ENCODE measurements around the gene KCNK16. TPM values are rescaled to one million over a fixed set of nuclear protein-coding genes. Genes with fewer than 3 reads are reported as not detected.
A peak's percentile ranks its signal among the peaks of the same experiment; 100 is the strongest.
"Not testable (repeated sequence)": the region's sequence is repeated elsewhere in the genome, so short reads cannot be mapped to it uniquely, and the experiment has no call there.

The KCNK16 gene
- total RNA-seq, 1 donor from 2014 or later, result not detected

GRCh38 chr6:39309942-39310531 is 12.5 kb downstream of the KCNK16 start:
- peak; percentile 79 for DNase-seq (ENCODE audit: low spot score)

GRCh38 chr6:39307462-39307861 is 15.0 kb downstream of the KCNK16 start:
- no peak for DNase-seq (ENCODE audit: low spot score)

DNA sequence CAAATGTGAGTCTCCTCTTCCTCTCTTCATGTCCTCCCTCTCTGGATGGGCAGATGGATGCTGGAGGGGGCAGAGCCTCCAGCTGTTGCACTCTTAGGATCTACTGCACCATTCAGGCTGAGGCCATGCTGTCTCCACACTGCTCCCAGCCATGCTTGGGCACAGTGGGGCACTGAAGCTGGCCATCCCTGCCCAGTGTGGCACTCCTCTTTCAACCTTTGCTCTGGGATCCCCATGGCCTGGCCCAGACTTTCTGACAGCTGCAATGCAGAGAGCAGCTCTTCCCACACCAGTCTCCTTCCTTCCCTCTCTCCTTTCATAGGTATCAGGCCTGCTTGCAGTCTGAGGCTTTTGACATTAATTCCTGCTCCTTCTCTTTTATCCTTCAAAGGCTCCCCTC is 17.6 kb downstream of the KCNK16 start:
- no peak for DNase-seq (ENCODE audit: low spot score)

GRCh38 chr6:39303425-39304153 is 18.9 kb downstream of the KCNK16 start:
- no peak for DNase-seq (ENCODE audit: low spot score)

DNA sequence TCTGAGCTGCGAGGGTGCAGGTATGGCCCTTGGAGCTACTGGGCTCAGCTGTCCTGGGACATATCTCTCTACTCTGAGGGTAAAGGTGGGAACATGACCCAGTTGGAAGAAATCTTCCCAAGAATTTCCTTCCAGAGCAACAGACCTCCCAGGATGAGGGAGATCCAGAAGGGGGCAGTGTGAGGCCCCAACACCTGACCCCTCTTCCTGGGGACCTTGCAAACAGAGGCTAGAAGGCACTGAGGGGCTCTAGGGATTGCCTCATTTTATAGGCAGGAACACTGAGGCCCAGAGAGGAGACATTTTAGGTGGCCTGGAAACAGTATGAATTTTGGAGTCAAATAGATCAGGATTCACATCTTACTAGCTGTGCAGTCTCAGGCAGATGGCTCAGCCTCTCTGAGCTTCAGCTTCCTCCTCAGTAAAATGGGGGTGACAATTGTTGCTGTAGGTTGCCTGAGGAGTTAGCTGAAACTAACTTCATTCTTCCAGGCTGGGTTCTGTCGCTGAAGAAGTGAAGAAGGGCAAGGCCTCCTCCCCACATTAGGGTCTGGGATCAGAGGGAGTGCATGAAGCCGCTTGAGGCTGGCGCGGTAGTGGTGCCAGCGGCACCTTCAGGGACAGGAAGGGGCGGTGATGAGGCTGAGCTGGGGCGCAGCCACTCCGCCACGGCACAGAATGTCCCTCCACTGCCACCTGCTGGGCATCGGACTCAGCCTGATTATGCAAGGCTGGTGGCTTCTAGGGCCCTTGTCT is 19.7 kb downstream of the KCNK16 start:
- DNase-seq (ENCODE audit: low spot score), result peak; percentile 89

GRCh38 chr6:39302011-39302410 is 20.5 kb downstream of the KCNK16 start:
- no peak for DNase-seq (ENCODE audit: low spot score)

GRCh38 chr6:39301606-39302005 is 20.9 kb downstream of the KCNK16 start:
- DNase-seq (ENCODE audit: low spot score), result no peak

DNA sequence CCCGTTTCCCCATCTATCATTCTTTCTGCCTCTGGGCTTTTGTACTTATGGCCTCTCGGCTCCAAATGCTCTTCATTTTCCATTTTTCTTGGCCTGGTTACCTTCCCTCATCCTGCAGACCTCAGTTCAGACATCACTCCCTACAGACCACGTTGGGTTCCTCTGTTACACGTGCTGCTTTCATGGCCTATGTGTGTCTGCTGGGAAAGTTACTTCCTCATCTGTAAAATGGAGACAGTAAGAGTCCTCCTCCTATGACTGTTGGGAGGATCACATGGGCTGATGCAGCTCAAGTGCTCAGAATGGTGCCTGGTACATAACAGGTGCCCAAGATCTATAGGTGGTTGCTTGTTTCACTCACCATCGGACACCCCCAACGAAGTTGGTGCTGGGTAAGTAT is 21.8 kb downstream of the KCNK16 start:
- no peak for DNase-seq (ENCODE audit: low spot score)

GRCh38 chr6:39298061-39298460 is 24.4 kb downstream of the KCNK16 start:
- DNase-seq (ENCODE audit: low spot score), result no peak

DNA sequence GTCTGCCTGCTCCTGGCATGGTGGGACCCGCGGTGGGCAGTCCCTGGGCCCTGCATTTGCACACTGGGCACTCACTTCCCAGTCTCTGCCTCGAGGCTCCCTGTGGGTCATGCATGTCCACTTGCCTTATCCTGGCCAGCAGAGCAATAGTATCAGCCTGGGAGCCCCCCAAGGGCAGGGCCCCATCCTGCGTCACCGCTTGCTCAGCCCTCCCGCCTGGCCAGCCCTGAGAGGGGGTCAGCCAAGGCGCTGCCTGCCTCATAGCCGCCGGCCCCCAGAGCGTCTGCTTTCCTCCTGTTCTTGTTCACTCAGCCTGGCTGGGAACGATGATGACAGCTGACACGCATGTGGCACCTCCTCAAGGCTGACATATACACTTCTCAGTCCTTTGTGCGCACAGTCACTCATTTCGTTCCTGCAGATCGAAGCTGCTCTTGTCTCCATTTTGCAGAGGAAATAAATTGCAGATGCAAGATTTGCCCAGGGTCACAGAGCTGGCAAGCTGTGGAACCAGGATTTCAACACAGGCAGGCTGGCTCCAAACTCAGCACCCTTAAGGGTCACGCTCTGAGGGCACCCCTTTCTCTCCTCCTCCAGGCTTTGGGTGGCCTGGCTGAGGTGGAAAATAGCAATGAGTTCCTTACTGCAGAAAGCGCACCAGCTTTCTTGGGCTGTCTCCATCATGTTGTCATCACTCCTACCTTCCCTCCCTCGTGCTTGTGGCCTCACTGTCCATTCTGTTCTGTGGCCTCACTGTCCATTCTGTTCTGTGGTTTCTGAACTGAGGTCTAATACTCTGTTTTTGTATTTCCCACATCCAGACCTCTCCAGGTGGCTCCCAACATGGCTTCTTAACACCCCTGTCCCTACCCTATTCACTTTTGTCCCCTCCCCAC is 25.5 kb downstream of the KCNK16 start:
- no peak for DNase-seq (ENCODE audit: low spot score)

DNA sequence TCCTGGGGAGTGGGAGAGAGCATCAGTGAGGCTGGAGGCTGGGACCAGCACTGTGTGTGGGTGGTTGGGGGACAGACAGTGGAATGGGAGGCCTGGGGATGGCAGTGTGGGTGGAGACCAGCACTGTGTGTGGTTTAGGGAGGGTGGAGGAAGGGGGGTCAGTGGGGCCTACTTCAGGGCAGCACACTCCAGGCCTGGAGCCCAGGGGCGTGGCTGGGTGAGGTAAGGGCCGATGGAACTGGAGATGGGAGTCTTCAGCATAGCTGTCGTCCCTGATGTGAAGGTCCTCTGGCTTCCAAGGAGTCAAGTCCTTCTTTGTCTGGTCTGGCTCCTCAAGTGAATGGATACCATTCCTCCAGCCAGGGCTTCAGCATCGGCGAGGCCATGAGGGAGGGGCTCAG is 26.9 kb downstream of the KCNK16 start:
- DNase-seq (ENCODE audit: low spot score), result no peak

DNA sequence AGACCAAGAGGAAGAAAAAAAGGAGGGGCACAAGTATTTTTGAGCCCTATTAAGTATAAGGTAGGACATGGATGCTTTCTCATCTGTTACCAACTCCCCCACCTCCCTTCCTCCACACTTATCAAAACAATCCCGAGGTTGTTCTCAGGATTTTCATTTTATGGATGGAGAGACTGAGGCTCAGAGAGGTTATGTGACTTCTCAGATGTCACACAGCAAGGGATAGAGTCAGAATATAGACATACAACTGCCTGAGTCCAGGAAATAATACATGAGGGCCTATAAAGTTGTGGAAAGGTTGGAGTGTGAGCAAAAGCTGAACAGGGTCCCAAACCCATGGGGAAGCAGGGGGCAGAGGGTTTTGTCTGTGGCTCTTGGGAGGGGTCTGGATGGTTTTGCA is 27.6 kb downstream of the KCNK16 start:
- no peak for DNase-seq (ENCODE audit: low spot score)

DNA sequence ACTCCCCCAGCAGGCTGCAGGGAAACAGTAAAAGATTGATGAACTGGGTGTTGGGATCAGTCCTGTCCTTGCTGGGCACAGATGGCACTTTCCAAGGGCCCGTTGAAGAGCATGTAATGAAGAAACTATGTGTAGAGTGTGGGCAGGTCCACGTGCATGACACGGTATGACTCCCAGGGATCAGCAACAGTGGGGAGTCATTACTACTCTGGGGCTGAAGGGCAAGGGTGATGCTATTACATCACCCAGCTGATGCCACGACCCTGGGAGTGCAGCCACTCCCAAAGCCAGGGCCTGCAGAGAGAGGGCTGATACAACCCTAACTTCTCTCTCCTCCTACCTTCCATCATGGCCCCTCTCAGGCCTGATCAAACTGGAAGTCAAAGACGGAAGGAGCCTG is 28.4 kb downstream of the KCNK16 start:
- no peak for DNase-seq (ENCODE audit: low spot score)

- DNase-seq (ENCODE audit: low spot score), result no peak
These were observed 29.9 kb downstream of the KCNK16 start for GRCh38 chr6:39292637-39293036.

DNA sequence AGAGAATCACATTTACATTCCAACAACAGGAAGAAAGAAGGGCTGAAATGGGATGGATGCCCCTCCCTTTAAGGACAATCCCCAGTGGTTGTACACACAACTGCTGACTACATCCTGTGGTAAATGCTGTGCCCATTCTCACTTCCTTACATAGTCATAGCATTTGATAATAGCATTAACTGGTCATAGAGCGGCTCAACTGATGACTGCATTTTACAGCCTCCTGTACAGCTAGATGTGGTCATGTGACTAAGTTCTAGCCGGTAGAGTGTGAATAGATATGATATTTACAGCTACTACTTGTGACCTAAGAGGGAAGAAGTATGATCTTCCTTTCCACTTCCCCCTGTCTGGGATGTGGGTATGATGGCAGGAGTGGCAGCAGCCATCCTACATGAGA is 33.0 kb downstream of the KCNK16 start:
- no peak for DNase-seq (ENCODE audit: low spot score)

DNA sequence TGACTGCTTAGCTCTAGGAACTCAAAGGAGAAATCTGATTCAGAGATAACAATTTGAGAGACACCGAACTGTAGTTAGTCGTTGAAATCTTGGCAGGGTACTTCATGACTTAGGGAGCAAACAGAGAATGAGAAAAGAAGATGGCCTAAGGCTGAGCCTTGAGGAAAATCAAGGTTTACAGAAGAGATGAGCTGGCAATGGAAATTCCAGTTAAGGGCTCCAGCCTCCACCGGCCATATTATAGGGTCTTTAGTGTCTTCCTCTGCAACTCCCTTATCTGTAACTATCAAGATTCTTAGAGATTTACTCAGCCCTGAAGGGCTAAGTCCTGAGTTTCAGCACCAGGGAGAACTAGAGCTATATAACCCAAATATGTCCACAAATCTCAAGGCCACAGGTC is 34.9 kb downstream of the KCNK16 start:
- no peak for DNase-seq (ENCODE audit: low spot score)

DNA sequence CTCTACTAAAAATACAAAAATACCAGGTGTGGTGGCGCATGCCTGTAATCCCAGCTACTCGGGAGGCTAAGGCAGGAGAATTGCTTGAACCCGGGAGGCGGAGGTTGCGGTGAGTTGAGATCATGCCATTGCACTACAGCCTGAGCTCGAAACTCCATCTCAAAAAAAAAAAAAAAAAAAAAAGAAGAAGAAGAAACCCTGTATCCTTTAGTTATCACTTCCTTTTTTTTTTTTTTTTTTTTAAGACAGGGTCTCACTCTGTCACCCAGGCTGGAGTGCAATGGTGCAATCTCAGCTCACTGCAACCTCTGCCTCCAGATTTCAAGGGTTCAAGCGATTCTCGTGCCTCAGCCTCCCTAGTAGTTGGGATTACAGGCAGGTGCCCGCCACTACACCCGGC is 35.9 kb downstream of the KCNK16 start:
- not testable (repeated sequence) for DNase-seq (ENCODE audit: low spot score)

DNA sequence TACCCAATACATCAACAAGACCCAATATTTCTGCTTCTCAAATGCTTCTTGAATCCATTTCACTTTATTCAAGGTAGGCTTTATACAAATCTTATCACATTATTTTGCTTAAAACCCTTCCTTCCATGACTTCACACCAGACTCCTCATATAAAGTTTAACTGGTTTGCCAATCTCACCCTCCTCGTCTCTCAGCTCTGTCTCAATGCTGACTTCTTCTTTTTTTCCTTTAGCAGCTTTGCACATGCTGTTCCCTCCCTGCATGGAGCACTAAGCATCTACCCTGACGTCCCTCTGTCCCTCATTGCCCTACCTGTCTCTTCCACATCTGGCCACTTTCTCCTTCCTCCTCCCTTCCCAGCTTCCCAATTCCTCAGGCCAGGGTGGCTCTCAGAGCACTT is 39.7 kb downstream of the KCNK16 start:
- DNase-seq (ENCODE audit: low spot score), result no peak

DNA sequence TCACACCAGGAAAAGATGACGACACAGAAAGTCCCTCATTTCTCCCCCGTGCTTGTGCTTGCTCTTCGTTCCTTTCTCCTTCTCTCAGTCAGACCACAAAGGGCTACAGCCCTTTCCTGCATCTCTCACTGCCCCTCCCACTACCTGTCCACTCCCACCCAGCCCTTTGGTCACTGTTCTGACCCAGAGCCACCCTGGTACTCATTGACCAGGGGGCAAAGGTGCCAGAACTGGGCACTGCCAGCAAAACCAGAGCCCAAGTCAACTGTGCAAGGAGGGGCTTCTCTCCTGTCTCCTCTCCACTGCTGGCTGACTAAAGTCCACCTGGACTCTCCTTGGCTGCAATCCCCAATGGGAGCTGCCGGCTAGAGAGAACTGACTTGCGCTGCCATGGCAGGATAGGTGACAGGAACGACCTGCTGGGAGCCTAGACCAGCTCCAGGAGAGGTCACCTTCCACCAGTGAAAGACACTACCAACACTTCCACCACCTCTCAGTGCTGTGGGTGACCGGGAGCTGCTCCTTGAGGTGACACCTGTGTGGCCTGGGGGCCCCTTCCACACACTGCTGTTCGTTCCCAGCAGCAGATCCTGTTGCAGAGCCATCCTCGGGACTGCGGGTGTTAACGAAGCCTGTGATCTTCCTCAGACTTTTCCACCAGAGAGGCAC is 41.1 kb downstream of the KCNK16 start:
- peak; percentile 79 for DNase-seq (ENCODE audit: low spot score)

- peak; percentile 62 for DNase-seq (ENCODE audit: low spot score)
These were observed 42.2 kb downstream of the KCNK16 start for GRCh38 chr6:39280247-39280731.

GRCh38 chr6:39279539-39279938 is 43.0 kb downstream of the KCNK16 start:
- DNase-seq (ENCODE audit: low spot score), result peak; percentile 21

Data from mucosa of gallbladder (tissue), 1 donor.